ENCODE results near the gene SMAD1.
"Not testable (repeated sequence)": the region's sequence is repeated elsewhere in the genome, so short reads cannot be mapped to it uniquely, and the experiment has no call there.

SMAD1 gene

GRCh38 chr4:145530662-145531061 lies 49.0 kb downstream of the SMAD1 start:
- no peak for FAIRE-seq

- no peak for FAIRE-seq
Observed at GRCh38 chr4:145531223-145531622, 49.6 kb downstream of the SMAD1 start.

GRCh38 chr4:145531859-145532258 lies 50.2 kb downstream of the SMAD1 start:
- no peak for FAIRE-seq

- no peak for FAIRE-seq
Observed at GRCh38 chr4:145533001-145533400, 51.3 kb downstream of the SMAD1 start.

- not testable (repeated sequence) for FAIRE-seq
Observed at GRCh38 chr4:145533415-145533814, 51.8 kb downstream of the SMAD1 start.

GRCh38 chr4:145533961-145534360 lies 52.3 kb downstream of the SMAD1 start:
- FAIRE-seq = no peak

- no peak for FAIRE-seq
Observed at GRCh38 chr4:145535202-145535601, 53.5 kb downstream of the SMAD1 start.

GRCh38 chr4:145536044-145536443 lies 54.4 kb downstream of the SMAD1 start:
- FAIRE-seq = no peak

- no peak for FAIRE-seq
Observed at GRCh38 chr4:145538596-145538995, 56.9 kb downstream of the SMAD1 start.

- no peak for FAIRE-seq
Observed at GRCh38 chr4:145539671-145540070, 58.0 kb downstream of the SMAD1 start.

- FAIRE-seq = no peak
Observed at GRCh38 chr4:145540235-145540634, 58.6 kb downstream of the SMAD1 start.

GRCh38 chr4:145541346-145541745 lies 59.7 kb downstream of the SMAD1 start:
- no peak for FAIRE-seq

- FAIRE-seq = no peak
Observed at GRCh38 chr4:145545031-145545430, 63.4 kb downstream of the SMAD1 start.

- FAIRE-seq = no peak
Observed at GRCh38 chr4:145545538-145546174, 64.0 kb downstream of the SMAD1 start.

GRCh38 chr4:145546175-145546915 lies 64.7 kb downstream of the SMAD1 start:
- FAIRE-seq = no peak

- no peak for FAIRE-seq
Observed at GRCh38 chr4:145551660-145552059, 70.0 kb downstream of the SMAD1 start.

- no peak for FAIRE-seq
Observed at GRCh38 chr4:145552181-145552822, 70.6 kb downstream of the SMAD1 start.

GRCh38 chr4:145553375-145553774 lies 71.7 kb downstream of the SMAD1 start:
- FAIRE-seq = no peak

GRCh38 chr4:145554691-145555090 lies 73.0 kb downstream of the SMAD1 start:
- FAIRE-seq = no peak

GRCh38 chr4:145557720-145558119 lies 76.1 kb downstream of the SMAD1 start:
- peak; percentile 51 for FAIRE-seq

- FAIRE-seq = no peak
Observed at GRCh38 chr4:145563293-145563985, 81.8 kb downstream of the SMAD1 start.

GRCh38 chr4:145564540-145564939 lies 82.9 kb downstream of the SMAD1 start:
- FAIRE-seq = no peak

GRCh38 chr4:145565328-145565727 lies 83.7 kb downstream of the SMAD1 start:
- no peak for FAIRE-seq

Data from islet of Langerhans (tissue), 1 donor.